ENCODE results near the gene LSR. TPM values are rescaled to one million over a fixed set of nuclear protein-coding genes. Genes with fewer than 3 reads are reported as not detected.

Gene LSR, protein sequence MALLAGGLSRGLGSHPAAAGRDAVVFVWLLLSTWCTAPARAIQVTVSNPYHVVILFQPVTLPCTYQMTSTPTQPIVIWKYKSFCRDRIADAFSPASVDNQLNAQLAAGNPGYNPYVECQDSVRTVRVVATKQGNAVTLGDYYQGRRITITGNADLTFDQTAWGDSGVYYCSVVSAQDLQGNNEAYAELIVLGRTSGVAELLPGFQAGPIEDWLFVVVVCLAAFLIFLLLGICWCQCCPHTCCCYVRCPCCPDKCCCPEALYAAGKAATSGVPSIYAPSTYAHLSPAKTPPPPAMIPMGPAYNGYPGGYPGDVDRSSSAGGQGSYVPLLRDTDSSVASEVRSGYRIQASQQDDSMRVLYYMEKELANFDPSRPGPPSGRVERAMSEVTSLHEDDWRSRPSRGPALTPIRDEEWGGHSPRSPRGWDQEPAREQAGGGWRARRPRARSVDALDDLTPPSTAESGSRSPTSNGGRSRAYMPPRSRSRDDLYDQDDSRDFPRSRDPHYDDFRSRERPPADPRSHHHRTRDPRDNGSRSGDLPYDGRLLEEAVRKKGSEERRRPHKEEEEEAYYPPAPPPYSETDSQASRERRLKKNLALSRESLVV
- 10 to 100 TPM in 1 of 4 donors, 1 to 10 TPM in 3; 4.0 to 15.8 (median 5.0) TPM for total RNA-seq

DNA sequence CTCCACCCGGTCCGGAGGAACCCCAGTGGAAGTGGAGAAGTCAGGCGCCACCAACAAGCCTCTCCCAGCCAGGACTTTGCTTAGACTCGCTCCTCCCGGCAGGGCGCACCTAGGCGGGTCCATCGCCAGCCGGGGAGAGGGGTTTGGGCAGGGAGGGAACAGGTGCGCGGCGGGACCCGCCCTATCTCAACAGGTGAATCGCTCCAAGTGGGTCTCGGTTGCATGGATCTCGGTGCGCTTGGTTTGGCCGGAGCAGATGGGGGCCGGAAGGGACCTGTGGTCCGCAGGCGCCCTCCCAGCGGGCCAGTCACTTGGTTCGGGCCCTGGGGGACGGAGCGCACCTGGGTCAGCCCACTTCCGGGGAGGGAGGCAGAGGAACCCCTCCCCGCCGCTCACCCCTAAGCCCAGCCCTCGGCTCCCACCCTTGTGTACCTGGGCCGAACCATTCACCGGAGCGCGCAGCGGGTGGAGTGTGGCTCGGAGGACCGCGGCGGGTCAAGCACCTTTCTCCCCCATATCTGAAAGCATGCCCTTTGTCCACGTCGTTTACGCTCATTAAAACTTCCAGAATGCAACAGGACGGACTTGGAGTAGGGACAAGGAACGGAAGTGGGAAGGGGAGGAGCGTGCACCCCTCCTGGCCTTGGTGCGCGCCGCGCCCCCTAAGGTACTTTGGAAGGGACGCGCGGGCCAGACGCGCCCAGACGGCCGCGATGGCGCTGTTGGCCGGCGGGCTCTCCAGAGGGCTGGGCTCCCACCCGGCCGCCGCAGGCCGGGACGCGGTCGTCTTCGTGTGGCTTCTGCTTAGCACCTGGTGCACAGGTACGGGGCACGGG, at the start of gene LSR:
Gene LSR (plus strand): TSS at position 693 of the 836 bp plus-strand sequence. CDS start 21 bp downstream, at position 714.
- TF ChIP-seq, protein P1, sequence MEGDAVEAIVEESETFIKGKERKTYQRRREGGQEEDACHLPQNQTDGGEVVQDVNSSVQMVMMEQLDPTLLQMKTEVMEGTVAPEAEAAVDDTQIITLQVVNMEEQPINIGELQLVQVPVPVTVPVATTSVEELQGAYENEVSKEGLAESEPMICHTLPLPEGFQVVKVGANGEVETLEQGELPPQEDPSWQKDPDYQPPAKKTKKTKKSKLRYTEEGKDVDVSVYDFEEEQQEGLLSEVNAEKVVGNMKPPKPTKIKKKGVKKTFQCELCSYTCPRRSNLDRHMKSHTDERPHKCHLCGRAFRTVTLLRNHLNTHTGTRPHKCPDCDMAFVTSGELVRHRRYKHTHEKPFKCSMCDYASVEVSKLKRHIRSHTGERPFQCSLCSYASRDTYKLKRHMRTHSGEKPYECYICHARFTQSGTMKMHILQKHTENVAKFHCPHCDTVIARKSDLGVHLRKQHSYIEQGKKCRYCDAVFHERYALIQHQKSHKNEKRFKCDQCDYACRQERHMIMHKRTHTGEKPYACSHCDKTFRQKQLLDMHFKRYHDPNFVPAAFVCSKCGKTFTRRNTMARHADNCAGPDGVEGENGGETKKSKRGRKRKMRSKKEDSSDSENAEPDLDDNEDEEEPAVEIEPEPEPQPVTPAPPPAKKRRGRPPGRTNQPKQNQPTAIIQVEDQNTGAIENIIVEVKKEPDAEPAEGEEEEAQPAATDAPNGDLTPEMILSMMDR (IDR thresholded peaks at IDR 0.05; ENCODE audit: low read depth), result no peak

DNA sequence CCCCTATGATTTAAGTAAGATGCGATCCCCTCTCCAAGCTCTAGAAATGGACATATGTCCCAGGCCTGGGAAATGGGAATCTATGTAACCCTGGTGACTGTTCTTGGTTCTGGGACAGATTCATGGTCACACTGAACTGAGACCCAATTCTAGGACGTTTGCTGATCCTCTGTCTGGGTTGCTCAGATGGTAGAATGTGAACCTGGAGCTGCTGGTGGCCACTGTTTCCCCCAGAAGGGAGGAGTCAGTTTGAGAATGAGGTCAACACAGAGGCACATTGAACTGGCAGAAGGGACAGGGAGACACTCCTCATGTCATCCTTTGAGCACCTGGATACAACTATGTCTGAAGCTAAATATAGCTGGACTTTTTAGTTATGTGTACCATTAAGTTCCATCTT, 49.3 kb upstream of the LSR start:
- TF ChIP-seq, protein P1 (IDR thresholded peaks at IDR 0.05; ENCODE audit: low read depth), result no peak

DNA sequence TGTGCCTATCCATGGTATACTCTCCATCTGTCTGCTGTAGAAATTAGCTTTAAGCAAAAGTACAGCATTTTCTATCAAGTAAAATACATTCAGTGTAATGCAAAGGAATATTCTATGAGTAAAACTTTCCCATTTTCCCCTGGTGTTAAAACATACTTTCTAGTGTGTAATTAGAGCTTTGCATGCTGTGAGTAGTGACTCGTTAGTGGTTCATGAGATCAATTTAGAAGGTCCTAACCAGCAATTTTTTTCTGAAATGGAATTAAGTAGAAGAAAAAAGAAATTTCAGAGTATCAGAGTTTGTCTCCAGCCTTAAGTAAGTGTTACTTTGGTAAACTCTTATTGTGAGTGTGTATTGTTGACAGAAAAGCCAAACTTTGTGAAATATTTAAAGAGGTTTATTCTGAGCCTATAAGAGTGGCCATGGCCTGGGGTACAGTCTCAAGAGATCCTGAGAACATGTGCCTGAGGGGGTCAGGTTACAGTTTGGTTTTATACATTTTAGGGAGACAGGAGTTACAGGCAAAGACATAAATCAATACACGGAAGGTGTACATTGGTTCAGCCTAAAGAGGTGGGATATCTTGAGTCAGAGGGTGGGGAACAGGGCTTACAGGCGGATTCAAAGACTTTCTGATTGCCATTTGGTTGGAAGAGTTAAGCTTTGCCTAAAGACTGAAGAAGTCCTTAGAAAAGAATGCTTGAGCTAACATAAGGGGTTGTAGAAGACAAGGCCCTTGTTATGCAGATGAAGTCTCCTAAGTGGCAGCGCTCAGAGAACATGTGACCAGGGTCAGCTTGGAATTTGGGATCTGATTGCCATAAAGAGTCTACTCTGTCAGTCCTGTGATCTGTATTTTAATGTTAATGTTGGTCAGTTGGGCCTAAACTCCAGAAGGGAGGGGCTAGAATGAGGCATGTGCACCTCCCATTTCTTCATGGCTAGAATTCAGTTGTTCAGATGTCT, 45.8 kb upstream of the LSR start:
- TF ChIP-seq, protein P1 (IDR thresholded peaks at IDR 0.05; ENCODE audit: low read depth), result no peak

DNA sequence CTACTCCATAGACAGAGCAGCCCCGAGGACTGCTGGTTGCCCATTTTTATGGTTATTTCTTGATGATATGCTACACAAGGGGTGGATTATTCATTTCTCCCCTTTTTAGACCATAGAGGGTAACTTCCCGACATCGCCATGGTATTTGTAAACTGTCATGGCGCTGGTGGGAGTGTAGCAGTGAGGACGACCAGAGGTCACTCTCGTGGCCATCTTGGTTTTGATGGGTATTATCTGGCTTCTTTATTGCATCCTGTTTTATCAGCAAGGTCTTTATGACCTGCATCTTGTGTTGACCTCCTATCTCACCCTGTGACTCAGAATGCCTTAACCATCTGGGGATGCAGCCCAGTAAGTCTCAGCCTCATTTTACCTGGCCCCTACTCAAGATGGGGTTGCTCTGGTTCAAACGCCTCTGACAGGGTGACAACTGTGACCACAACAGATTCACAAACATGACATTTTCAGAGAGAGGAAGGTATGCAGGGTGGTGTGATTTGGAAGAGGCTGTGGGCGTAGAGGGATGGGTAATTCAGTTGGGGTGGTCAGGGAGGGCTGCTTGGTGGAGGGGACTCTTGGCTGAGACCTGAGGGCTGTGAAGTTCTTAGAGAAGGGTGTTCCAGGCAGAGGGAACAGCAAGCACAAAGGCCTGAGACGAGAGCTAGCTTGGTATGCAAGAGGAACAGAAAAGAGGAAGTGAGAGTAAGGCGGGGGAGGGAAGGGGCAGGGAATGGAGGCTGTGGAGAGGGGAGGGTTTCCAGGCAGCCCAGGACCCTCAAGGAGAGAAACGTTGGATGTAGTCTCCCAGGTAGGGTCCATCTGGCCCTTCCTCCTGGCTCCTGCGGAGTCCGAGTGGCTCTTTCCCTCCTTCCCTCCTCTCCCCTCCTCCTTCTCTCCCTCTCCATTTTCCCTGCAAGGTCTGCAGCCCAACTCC, 43.7 kb upstream of the LSR start:
- TF ChIP-seq, protein P1 (IDR thresholded peaks at IDR 0.05; ENCODE audit: low read depth), result no peak

DNA sequence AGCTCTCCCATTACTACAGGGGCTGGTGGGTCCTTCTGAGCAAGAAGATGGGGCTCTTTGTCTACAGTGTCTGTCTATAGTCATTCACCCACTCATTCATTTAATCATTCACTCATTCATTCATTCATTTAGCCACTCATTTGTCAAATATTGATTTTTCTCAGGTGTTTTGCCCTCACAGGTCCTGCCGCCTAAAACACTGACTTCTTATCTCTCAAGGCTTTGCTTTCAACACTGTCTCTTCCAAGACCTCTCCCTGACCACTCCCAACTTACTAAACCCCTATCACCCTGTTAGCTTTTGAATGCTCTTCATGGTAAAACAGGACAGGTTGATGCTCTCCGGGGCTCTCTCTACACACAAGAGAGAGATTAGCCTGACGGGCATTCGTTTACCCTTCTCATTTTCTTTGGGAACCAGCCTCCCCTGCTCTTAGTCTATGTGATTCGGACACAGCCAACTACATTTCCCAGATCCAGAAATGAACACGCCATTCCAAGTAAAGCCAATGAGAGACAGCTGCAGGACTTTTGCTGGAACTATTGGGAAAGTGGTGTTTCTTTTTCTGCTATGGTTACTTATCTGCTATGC, 43.0 kb upstream of the LSR start:
- TF ChIP-seq, protein P1 (IDR thresholded peaks at IDR 0.05; ENCODE audit: low read depth), result no peak
